HG03103 (cell line): ENCODE data around the gene CHST12.

ENCODE experiments used
- ATAC-seq: cut with Tn5 transposase; IDR thresholded peaks from one replicate; pipeline ENCODE4 v1.9.1; 2021; ENCODE audit warnings: low read depth; ENCODE audit not compliant: unreplicated experiment

The CHST12 gene

GRCh38 chr7:2433713-2434550 is 30.5 kb downstream of the CHST12 start:
- no peak for ATAC-seq

- ATAC-seq: no peak
These were observed 31.7 kb downstream of the CHST12 start for GRCh38 chr7:2435146-2435545.

- ATAC-seq: no peak
These were observed 33.1 kb downstream of the CHST12 start for GRCh38 chr7:2436341-2437104.

GRCh38 chr7:2437136-2437535 is 33.7 kb downstream of the CHST12 start:
- no peak for ATAC-seq

GRCh38 chr7:2437537-2438148 is 34.2 kb downstream of the CHST12 start:
- ATAC-seq: no peak

GRCh38 chr7:2438186-2438585 is 34.8 kb downstream of the CHST12 start:
- no peak for ATAC-seq

- no peak for ATAC-seq
These were observed 35.4 kb downstream of the CHST12 start for GRCh38 chr7:2438775-2439174.

- ATAC-seq: no peak
These were observed 37.3 kb downstream of the CHST12 start for GRCh38 chr7:2440608-2441245.

- ATAC-seq: no peak
These were observed 38.1 kb downstream of the CHST12 start for GRCh38 chr7:2441430-2442058.

GRCh38 chr7:2443491-2443890 is 40.1 kb downstream of the CHST12 start:
- ATAC-seq: no peak

GRCh38 chr7:2444476-2444875 is 41.1 kb downstream of the CHST12 start:
- ATAC-seq: no peak

- ATAC-seq: no peak
These were observed 41.6 kb downstream of the CHST12 start for GRCh38 chr7:2445047-2445446.

- ATAC-seq: no peak
These were observed 42.6 kb downstream of the CHST12 start for GRCh38 chr7:2445898-2446555.

- ATAC-seq: no peak
These were observed 43.3 kb downstream of the CHST12 start for GRCh38 chr7:2446676-2447075.

GRCh38 chr7:2450198-2451107 is 47.0 kb downstream of the CHST12 start:
- no peak for ATAC-seq

GRCh38 chr7:2451171-2452073 is 48.0 kb downstream of the CHST12 start:
- ATAC-seq: no peak

GRCh38 chr7:2452074-2452507 is 48.7 kb downstream of the CHST12 start:
- no peak for ATAC-seq
